HG03442 (cell line): Measurements from ENCODE around the gene ADAMTSL3.
A peak's percentile ranks its signal among the peaks of the same experiment; 100 is the strongest.
"Not testable (repeated sequence)": the region's sequence is repeated elsewhere in the genome, so short reads cannot be mapped to it uniquely, and the experiment has no call there.

Experiments
- ATAC-seq: cut with Tn5 transposase; IDR thresholded peaks from one replicate; pipeline ENCODE4 v1.9.1; 2021; ENCODE audit warnings: mild to moderate bottlenecking, moderate library complexity; ENCODE audit not compliant: unreplicated experiment

ADAMTSL3 gene

GRCh38 chr15:84010246-84010645 lies 356.3 kb downstream of the ADAMTSL3 start:
- no peak for ATAC-seq

- no peak for ATAC-seq
Observed at GRCh38 chr15:84016371-84016770, 362.4 kb downstream of the ADAMTSL3 start.

GRCh38 chr15:84022516-84022915 lies 368.6 kb downstream of the ADAMTSL3 start:
- ATAC-seq, result no peak

GRCh38 chr15:84023636-84024035 lies 369.7 kb downstream of the ADAMTSL3 start:
- ATAC-seq, result no peak

- ATAC-seq, result no peak
Observed at GRCh38 chr15:84033793-84034553, 380.1 kb downstream of the ADAMTSL3 start.

- ATAC-seq, result no peak
Observed at GRCh38 chr15:84034578-84035398, 380.9 kb downstream of the ADAMTSL3 start.

GRCh38 chr15:84035399-84035766 lies 381.5 kb downstream of the ADAMTSL3 start:
- peak; percentile 72 for ATAC-seq

GRCh38 chr15:84037301-84037700 lies 383.4 kb downstream of the ADAMTSL3 start:
- no peak for ATAC-seq

GRCh38 chr15:84042434-84043056 lies 388.6 kb downstream of the ADAMTSL3 start:
- ATAC-seq, result not testable (repeated sequence)

GRCh38 chr15:84046064-84046637 lies 392.2 kb downstream of the ADAMTSL3 start:
- ATAC-seq, result no peak

- ATAC-seq, result not testable (repeated sequence)
Observed at GRCh38 chr15:84049480-84049879, 395.6 kb downstream of the ADAMTSL3 start.

GRCh38 chr15:84050076-84050475 lies 396.2 kb downstream of the ADAMTSL3 start:
- ATAC-seq, result no peak

GRCh38 chr15:84051146-84051545 lies 397.2 kb downstream of the ADAMTSL3 start:
- not testable (repeated sequence) for ATAC-seq

- ATAC-seq, result not testable (repeated sequence)
Observed at GRCh38 chr15:84054544-84054943, 400.6 kb downstream of the ADAMTSL3 start.

GRCh38 chr15:84057714-84058331 lies 403.9 kb downstream of the ADAMTSL3 start:
- no peak for ATAC-seq

- not testable (repeated sequence) for ATAC-seq
Observed at GRCh38 chr15:84063674-84064073, 409.8 kb downstream of the ADAMTSL3 start.

- ATAC-seq, result not testable (repeated sequence)
Observed at GRCh38 chr15:84068674-84069073, 414.8 kb downstream of the ADAMTSL3 start.

- ATAC-seq, result not testable (repeated sequence)
Observed at GRCh38 chr15:84078038-84078437, 424.1 kb downstream of the ADAMTSL3 start.

GRCh38 chr15:84079325-84079884 lies 425.5 kb downstream of the ADAMTSL3 start:
- ATAC-seq, result not testable (repeated sequence)
